HepG2 (cell line): ENCODE data around the gene TXN2. TPM values are rescaled to one million over a fixed set of nuclear protein-coding genes. Genes with fewer than 3 reads are reported as not detected.

Experiments used
- BRCA1 ChIP-seq: sonication (generic); formaldehyde crosslinking; IDR thresholded peaks from 2 replicates; pipeline ENCODE4 v1.4.0; 2020; ENCODE audit warnings: missing genetic modification reagents
- CEBPB ChIP-seq: IDR thresholded peaks from 2 replicates; pipeline ENCODE4 v1.6.1; 2011; ENCODE audit warnings: low read depth, low read length, improper control_type of control experiment, borderline replicate concordance
- HMG20A ChIP-seq: IDR thresholded peaks from 2 replicates; pipeline ENCODE4 v1.6.1; 2016; ENCODE audit warnings: borderline replicate concordance
- HNRNPUL1 ChIP-seq: fragments of 200-400 bp; formaldehyde crosslinking; IDR thresholded peaks from 2 replicates; pipeline ENCODE4 v1.6.1; 2017; ENCODE audit warnings: low read depth, mild to moderate bottlenecking, low read length, moderate library complexity
- JUND ChIP-seq: sonication (generic); formaldehyde crosslinking; IDR thresholded peaks from 2 replicates; pipeline ENCODE4 v1.8.0; 2022; ENCODE audit warnings: mild to moderate bottlenecking, missing genetic modification reagents
- KDM1A ChIP-seq: IDR thresholded peaks from 2 replicates; pipeline ENCODE4 v1.6.1; 2016; ENCODE audit warnings: missing compliant biosample characterization
- MXD4 ChIP-seq: IDR thresholded peaks from 2 replicates; pipeline ENCODE4 v1.6.1; 2016; ENCODE audit warnings: mild to moderate bottlenecking, missing biosample characterization, missing genetic modification reagents
- RAD21 ChIP-seq: fragments of 450-650 bp; formaldehyde crosslinking; IDR thresholded peaks from 2 replicates; pipeline ENCODE4 v1.5.0; 2020; ENCODE audit warnings: mild to moderate bottlenecking
- SP1 ChIP-seq, 2 experiments: fragments of 450-650 bp in 1 of 2; sonication (generic) in 1 of 2; formaldehyde crosslinking in 1 of 2; IDR thresholded peaks; 2 replicates each; pipeline versions ENCODE4 v1.4.0 to v1.6.1; 2016 to 2020; ENCODE audit warnings: missing genetic modification reagents in 1 of 2
- SSRP1 ChIP-seq: IDR thresholded peaks from 2 replicates; pipeline ENCODE4 v1.6.1; 2016; ENCODE audit warnings: control low read depth
- TAF15 ChIP-seq: fragments of 200-400 bp; formaldehyde crosslinking; IDR thresholded peaks from one replicate; pipeline ENCODE4 v1.6.1; 2018; ENCODE audit warnings: mild to moderate bottlenecking, low read depth, low read length; ENCODE audit not compliant: poor library complexity, severe bottlenecking
- TCF12 ChIP-seq, 2 experiments: fragments of 450-650 bp in 1 of 2; sonication (generic) in 1 of 2; formaldehyde crosslinking in 1 of 2; IDR thresholded peaks; 2 replicates each; pipeline versions ENCODE4 v1.6.1 to v1.8.0; 2017 to 2022; ENCODE audit warnings: antibody characterized with exemption in 1 of 2, mild to moderate bottlenecking in 1 of 2, missing genetic modification reagents in 1 of 2, moderate library complexity in 1 of 2
- TFDP2 ChIP-seq: sonication (generic); formaldehyde crosslinking; IDR thresholded peaks from 2 replicates; pipeline ENCODE4 v1.4.0; 2020; ENCODE audit warnings: missing genetic modification reagents
- U2AF1 ChIP-seq: fragments of 200-400 bp; formaldehyde crosslinking; optimal IDR thresholded peaks from 2 replicates; pipeline ENCODE3; 2017; ENCODE audit warnings: mild to moderate bottlenecking, low read depth, low read length
- ZKSCAN1 ChIP-seq: fragments of 150-350 bp; IDR thresholded peaks from 2 replicates; pipeline ENCODE4 v1.6.1; 2014; ENCODE audit warnings: low read length
- ZNF275 ChIP-seq: sonication (generic); formaldehyde crosslinking; IDR thresholded peaks from 2 replicates; pipeline ENCODE4 v1.8.0; 2022; ENCODE audit warnings: missing genetic modification reagents, mild to moderate bottlenecking, inconsistent platforms, borderline replicate concordance
- ZNF3 ChIP-seq: IDR thresholded peaks from 2 replicates; pipeline ENCODE4 v1.7.0; 2017; ENCODE audit warnings: inconsistent platforms
- ZNF354B ChIP-seq: sonication (generic); formaldehyde crosslinking; IDR thresholded peaks from 2 replicates; pipeline ENCODE4 v1.8.0; 2022; ENCODE audit warnings: mild to moderate bottlenecking, missing genetic modification reagents
- ZNF460 ChIP-seq: sonication (generic); formaldehyde crosslinking; IDR thresholded peaks from 2 replicates; pipeline ENCODE4 v1.5.1; 2020; ENCODE audit warnings: missing genetic modification reagents, mild to moderate bottlenecking, borderline replicate concordance
- ZNF510 ChIP-seq: sonication (generic); formaldehyde crosslinking; IDR thresholded peaks from 2 replicates; pipeline ENCODE4 v1.4.0; 2020; ENCODE audit warnings: low read depth, mild to moderate bottlenecking, missing genetic modification reagents
- ZNF740 ChIP-seq: sonication (generic); formaldehyde crosslinking; IDR thresholded peaks from 2 replicates; pipeline ENCODE4 v1.4.0; 2020; ENCODE audit warnings: missing genetic modification reagents
- ZNF747 ChIP-seq: sonication (generic); formaldehyde crosslinking; IDR thresholded peaks from 2 replicates; pipeline ENCODE4 v1.8.1; 2023; ENCODE audit warnings: missing genetic modification reagents, mild to moderate bottlenecking, borderline replicate concordance
- ZNF749 ChIP-seq: sonication (generic); formaldehyde crosslinking; IDR thresholded peaks from 2 replicates; pipeline ENCODE4 v1.8.0; 2022; ENCODE audit warnings: mild to moderate bottlenecking, missing genetic modification reagents, moderate library complexity, borderline replicate concordance
- ZNF773 ChIP-seq: sonication (generic); formaldehyde crosslinking; IDR thresholded peaks from 2 replicates; pipeline ENCODE4 v1.4.0; 2020; ENCODE audit warnings: missing genetic modification reagents, borderline replicate concordance
- polyA plus RNA-seq, 8 experiments: library from polyadenylated mRNA; depleted of rRNA in 3 of 8; stranded (reverse) in 7 of 8; unstranded in 1 of 8; fragments of >200 nt; fragmentation: Illumina TruSeq in 4 of 8; extraction: Trizol in 4 of 8; gene quantifications; 2 replicates each; pipeline versions ENCODE4 v1.2.1 to v1.2.3, GENCODE V29; 2011 to 2016; ENCODE audit warnings: low read depth in 4 of 8, missing spikeins in 1 of 8, mixed read lengths in 1 of 8; ENCODE audit not compliant: insufficient read depth in 1 of 8
- total RNA-seq, 5 experiments: library from RNA; depleted of rRNA; stranded (reverse); fragments of >200 nt; fragmentation: Illumina TruSeq; extraction: Trizol; gene quantifications; 2 replicates each; pipeline ENCODE4 v1.2.3, GENCODE V29; 2016; ENCODE audit warnings: low read depth in 1 of 5

TXN2 gene
- total and polyA plus RNA-seq, 2 of the 13 experiments (the other 11 are each of a cell fraction or from before 2014, with no cell fraction given), result 41.4 to 109 TPM

GRCh38 chr22:36425977-36426523 lies 55.4 kb downstream of the TXN2 start (continued):
- no peak for TF ChIP-seq JUND (CRISPR knock-in tag)
- TF ChIP-seq TAF15, result no peak
- no peak for TF ChIP-seq ZKSCAN1
- no peak; the same call in 1 of the 2 replicates for TF ChIP-seq ZNF460
- no peak; the same call in 1 of the 2 replicates for TF ChIP-seq HMG20A (CRISPR knock-in tag)
- no peak for TF ChIP-seq MXD4
- no peak for TF ChIP-seq ZNF773 (CRISPR knock-in tag)
- TF ChIP-seq ZNF740 (CRISPR knock-in tag), result no peak; the same call in 1 of the 2 replicates
- TF ChIP-seq BRCA1 (CRISPR knock-in tag), result no peak
- no peak for TF ChIP-seq ZNF510 (CRISPR knock-in tag)
- peak; percentile 38; the same call in 1 of the 2 replicates for TF ChIP-seq TFDP2 (CRISPR knock-in tag)
- no peak for TF ChIP-seq ZNF275 (CRISPR knock-in tag)
- TF ChIP-seq CEBPB, result no peak
- no peak for TF ChIP-seq SP1 (IDR thresholded peaks at IDR 0.05)
- TF ChIP-seq SP1 (CRISPR knock-in tag; IDR thresholded peaks at IDR 0.05), result no peak
- TF ChIP-seq RAD21, result no peak
- TF ChIP-seq ZNF749, result no peak
- TF ChIP-seq U2AF1, result no peak
- TF ChIP-seq HNRNPUL1, result no peak
- TF ChIP-seq ZNF3 (CRISPR knock-in tag), result no peak
- no peak for TF ChIP-seq TCF12 (IDR thresholded peaks at IDR 0.05)
- TF ChIP-seq TCF12 (CRISPR knock-in tag; IDR thresholded peaks at IDR 0.05), result no peak
- no peak for TF ChIP-seq ZNF747 (CRISPR knock-in tag)
- no peak for TF ChIP-seq SSRP1
- TF ChIP-seq KDM1A, result no peak
- no peak for TF ChIP-seq ZNF354B (CRISPR knock-in tag)
